MM.1S (cell line): ENCODE data around the gene NRG3.

Experiments
- CTCF ChIP-seq: fragments of 300-600 bp; sonication (generic); IDR thresholded peaks from 2 replicates; pipeline ENCODE4 v1.5.1; 2016; ENCODE audit warnings: antibody characterized with exemption, low read length, mixed read lengths
- EZH2 ChIP-seq: fragments of 300-600 bp; sonication (generic); optimal IDR thresholded peaks from 2 replicates; pipeline ENCODE3; 2017; ENCODE audit warnings: low read depth, mild to moderate bottlenecking, antibody characterized with exemption, low read length, mixed read lengths
- EZH2phosphoT487 ChIP-seq: fragments of 300-600 bp; sonication (generic); IDR thresholded peaks from 2 replicates; pipeline ENCODE4 v1.6.1; 2018; ENCODE audit warnings: antibody characterized with exemption, low read length

GRCh38 chr10:81911328-81911727 is 36.3 kb downstream of the NRG3 start:
- no peak for TF ChIP-seq CTCF
- TF ChIP-seq EZH2: no peak
- no peak for TF ChIP-seq EZH2phosphoT487
